HEK293 (cell line): ENCODE measurements around the gene ZBTB8A.

Experiments
- HOXA7 ChIP-seq: sonication (generic); formaldehyde crosslinking; IDR thresholded peaks from 2 replicates; pipeline ENCODE4 v1.8.1; 2022; ENCODE audit warnings: missing genetic modification reagents, borderline replicate concordance
- OSR2 ChIP-seq: fragments of 450-650 bp; formaldehyde crosslinking; IDR thresholded peaks from 2 replicates; pipeline ENCODE4 v1.5.1; 2016; ENCODE audit warnings: missing biosample characterization, missing genetic modification characterization
- PRDM1 ChIP-seq: fragments of 450-650 bp; formaldehyde crosslinking; IDR thresholded peaks from 2 replicates; pipeline ENCODE4; 2016; ENCODE audit warnings: missing biosample characterization, missing genetic modification characterization
- ZNF10 ChIP-seq: fragments of 450-650 bp; formaldehyde crosslinking; IDR thresholded peaks from 2 replicates; pipeline ENCODE4 v1.5.1; 2017; ENCODE audit warnings: missing biosample characterization, missing genetic modification characterization
- ZNF48 ChIP-seq: fragments of 450-650 bp; formaldehyde crosslinking; IDR thresholded peaks from 2 replicates; pipeline ENCODE4 v1.5.1; 2016; ENCODE audit warnings: missing biosample characterization, missing genetic modification characterization
- ZNF549 ChIP-seq: fragments of 450-650 bp; IDR thresholded peaks from 2 replicates; pipeline ENCODE4 v1.5.1; 2018; ENCODE audit warnings: missing biosample characterization, missing genetic modification characterization, mild to moderate bottlenecking, inconsistent platforms, moderate library complexity
- ZNF837 ChIP-seq: fragments of 450-650 bp; formaldehyde crosslinking; IDR thresholded peaks from 2 replicates; pipeline ENCODE4 v1.5.1; 2016; ENCODE audit warnings: missing biosample characterization, missing genetic modification characterization
- TF ChIP-seq, protein P1 (sequence below): fragments of 450-650 bp; formaldehyde crosslinking; IDR thresholded peaks from 2 replicates; pipeline ENCODE4 v1.5.1; 2017; ENCODE audit warnings: missing biosample characterization, missing genetic modification characterization
- TF ChIP-seq, protein P2 (sequence below): fragments of 450-650 bp; formaldehyde crosslinking; IDR thresholded peaks from 2 replicates; pipeline ENCODE4 v1.5.1; 2016; ENCODE audit warnings: missing biosample characterization, missing genetic modification characterization
- TF ChIP-seq, protein P3 (sequence below): fragments of 450-650 bp; formaldehyde crosslinking; IDR thresholded peaks from 2 replicates; pipeline ENCODE4 v1.5.1; 2016; ENCODE audit warnings: missing biosample characterization, missing genetic modification characterization
- TF ChIP-seq, protein P4 (sequence below): fragments of 450-650 bp; formaldehyde crosslinking; IDR thresholded peaks from 2 replicates; pipeline ENCODE4 v1.5.1; 2017; ENCODE audit warnings: missing biosample characterization, missing genetic modification characterization
- TF ChIP-seq, protein P5 (sequence below): fragments of 450-650 bp; formaldehyde crosslinking; IDR thresholded peaks from 2 replicates; pipeline ENCODE4 v1.5.1; 2016; ENCODE audit warnings: missing biosample characterization, missing genetic modification characterization, low read depth
- TF ChIP-seq, protein P6 (sequence below): fragments of 450-650 bp; formaldehyde crosslinking; optimal IDR thresholded peaks from 2 replicates; pipeline ENCODE3; 2016; ENCODE audit warnings: missing biosample characterization, mild to moderate bottlenecking, missing genetic modification characterization

DNA sequence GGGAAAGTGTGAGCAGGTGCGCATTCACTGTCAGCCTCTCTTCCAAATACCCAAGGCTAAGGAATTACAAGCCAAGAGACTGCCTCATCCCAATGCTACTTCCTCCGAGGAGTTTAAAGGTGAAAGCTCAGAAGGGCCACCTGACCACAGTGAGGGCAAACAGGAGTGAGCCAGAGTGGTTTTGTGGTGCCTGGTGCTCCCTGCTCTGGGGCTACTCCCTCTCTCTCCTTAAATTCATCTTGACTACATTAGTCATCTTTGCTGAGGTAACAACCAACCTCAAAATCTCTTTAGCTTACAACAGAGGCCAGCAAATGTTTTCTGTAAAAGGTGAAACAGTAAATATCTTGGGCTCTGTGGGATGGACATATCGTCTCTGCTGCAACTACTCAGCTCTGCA is 14.2 kb upstream of the ZBTB8A start:
- no peak for TF ChIP-seq ZNF549 (tag by site-specific recombination)
- TF ChIP-seq, protein P1, sequence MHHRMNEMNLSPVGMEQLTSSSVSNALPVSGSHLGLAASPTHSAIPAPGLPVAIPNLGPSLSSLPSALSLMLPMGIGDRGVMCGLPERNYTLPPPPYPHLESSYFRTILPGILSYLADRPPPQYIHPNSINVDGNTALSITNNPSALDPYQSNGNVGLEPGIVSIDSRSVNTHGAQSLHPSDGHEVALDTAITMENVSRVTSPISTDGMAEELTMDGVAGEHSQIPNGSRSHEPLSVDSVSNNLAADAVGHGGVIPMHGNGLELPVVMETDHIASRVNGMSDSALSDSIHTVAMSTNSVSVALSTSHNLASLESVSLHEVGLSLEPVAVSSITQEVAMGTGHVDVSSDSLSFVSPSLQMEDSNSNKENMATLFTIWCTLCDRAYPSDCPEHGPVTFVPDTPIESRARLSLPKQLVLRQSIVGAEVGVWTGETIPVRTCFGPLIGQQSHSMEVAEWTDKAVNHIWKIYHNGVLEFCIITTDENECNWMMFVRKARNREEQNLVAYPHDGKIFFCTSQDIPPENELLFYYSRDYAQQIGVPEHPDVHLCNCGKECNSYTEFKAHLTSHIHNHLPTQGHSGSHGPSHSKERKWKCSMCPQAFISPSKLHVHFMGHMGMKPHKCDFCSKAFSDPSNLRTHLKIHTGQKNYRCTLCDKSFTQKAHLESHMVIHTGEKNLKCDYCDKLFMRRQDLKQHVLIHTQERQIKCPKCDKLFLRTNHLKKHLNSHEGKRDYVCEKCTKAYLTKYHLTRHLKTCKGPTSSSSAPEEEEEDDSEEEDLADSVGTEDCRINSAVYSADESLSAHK (tag by site-specific recombination), result no peak
- TF ChIP-seq, protein P2, sequence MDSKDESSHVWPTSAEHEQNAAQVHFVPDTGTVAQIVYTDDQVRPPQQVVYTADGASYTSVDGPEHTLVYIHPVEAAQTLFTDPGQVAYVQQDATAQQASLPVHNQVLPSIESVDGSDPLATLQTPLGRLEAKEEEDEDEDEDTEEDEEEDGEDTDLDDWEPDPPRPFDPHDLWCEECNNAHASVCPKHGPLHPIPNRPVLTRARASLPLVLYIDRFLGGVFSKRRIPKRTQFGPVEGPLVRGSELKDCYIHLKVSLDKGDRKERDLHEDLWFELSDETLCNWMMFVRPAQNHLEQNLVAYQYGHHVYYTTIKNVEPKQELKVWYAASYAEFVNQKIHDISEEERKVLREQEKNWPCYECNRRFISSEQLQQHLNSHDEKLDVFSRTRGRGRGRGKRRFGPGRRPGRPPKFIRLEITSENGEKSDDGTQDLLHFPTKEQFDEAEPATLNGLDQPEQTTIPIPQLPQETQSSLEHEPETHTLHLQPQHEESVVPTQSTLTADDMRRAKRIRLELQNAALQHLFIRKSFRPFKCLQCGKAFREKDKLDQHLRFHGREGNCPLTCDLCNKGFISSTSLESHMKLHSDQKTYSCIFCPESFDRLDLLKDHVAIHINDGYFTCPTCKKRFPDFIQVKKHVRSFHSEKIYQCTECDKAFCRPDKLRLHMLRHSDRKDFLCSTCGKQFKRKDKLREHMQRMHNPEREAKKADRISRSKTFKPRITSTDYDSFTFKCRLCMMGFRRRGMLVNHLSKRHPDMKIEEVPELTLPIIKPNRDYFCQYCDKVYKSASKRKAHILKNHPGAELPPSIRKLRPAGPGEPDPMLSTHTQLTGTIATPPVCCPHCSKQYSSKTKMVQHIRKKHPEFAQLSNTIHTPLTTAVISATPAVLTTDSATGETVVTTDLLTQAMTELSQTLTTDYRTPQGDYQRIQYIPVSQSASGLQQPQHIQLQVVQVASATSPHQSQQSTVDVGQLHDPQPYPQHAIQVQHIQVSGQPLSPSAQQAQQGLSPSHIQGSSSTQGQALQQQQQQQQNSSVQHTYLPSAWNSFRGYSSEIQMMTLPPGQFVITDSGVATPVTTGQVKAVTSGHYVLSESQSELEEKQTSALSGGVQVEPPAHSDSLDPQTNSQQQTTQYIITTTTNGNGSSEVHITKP (tag by site-specific recombination), result no peak
- TF ChIP-seq, protein P3, sequence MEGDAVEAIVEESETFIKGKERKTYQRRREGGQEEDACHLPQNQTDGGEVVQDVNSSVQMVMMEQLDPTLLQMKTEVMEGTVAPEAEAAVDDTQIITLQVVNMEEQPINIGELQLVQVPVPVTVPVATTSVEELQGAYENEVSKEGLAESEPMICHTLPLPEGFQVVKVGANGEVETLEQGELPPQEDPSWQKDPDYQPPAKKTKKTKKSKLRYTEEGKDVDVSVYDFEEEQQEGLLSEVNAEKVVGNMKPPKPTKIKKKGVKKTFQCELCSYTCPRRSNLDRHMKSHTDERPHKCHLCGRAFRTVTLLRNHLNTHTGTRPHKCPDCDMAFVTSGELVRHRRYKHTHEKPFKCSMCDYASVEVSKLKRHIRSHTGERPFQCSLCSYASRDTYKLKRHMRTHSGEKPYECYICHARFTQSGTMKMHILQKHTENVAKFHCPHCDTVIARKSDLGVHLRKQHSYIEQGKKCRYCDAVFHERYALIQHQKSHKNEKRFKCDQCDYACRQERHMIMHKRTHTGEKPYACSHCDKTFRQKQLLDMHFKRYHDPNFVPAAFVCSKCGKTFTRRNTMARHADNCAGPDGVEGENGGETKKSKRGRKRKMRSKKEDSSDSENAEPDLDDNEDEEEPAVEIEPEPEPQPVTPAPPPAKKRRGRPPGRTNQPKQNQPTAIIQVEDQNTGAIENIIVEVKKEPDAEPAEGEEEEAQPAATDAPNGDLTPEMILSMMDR (tag by site-specific recombination), result no peak
- no peak for TF ChIP-seq PRDM1 (tag by site-specific recombination)
- TF ChIP-seq ZNF10 (tag by site-specific recombination), result no peak
- no peak for TF ChIP-seq HOXA7 (CRISPR knock-in tag)
- TF ChIP-seq, protein P4, sequence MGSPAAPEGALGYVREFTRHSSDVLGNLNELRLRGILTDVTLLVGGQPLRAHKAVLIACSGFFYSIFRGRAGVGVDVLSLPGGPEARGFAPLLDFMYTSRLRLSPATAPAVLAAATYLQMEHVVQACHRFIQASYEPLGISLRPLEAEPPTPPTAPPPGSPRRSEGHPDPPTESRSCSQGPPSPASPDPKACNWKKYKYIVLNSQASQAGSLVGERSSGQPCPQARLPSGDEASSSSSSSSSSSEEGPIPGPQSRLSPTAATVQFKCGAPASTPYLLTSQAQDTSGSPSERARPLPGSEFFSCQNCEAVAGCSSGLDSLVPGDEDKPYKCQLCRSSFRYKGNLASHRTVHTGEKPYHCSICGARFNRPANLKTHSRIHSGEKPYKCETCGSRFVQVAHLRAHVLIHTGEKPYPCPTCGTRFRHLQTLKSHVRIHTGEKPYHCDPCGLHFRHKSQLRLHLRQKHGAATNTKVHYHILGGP (tag by site-specific recombination), result no peak
- TF ChIP-seq, protein P5, sequence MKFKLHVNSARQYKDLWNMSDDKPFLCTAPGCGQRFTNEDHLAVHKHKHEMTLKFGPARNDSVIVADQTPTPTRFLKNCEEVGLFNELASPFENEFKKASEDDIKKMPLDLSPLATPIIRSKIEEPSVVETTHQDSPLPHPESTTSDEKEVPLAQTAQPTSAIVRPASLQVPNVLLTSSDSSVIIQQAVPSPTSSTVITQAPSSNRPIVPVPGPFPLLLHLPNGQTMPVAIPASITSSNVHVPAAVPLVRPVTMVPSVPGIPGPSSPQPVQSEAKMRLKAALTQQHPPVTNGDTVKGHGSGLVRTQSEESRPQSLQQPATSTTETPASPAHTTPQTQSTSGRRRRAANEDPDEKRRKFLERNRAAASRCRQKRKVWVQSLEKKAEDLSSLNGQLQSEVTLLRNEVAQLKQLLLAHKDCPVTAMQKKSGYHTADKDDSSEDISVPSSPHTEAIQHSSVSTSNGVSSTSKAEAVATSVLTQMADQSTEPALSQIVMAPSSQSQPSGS (tag by site-specific recombination), result no peak
- no peak for TF ChIP-seq ZNF48 (tag by site-specific recombination)
- no peak for TF ChIP-seq OSR2 (tag by site-specific recombination)
- no peak for TF ChIP-seq ZNF837
- TF ChIP-seq, protein P6, sequence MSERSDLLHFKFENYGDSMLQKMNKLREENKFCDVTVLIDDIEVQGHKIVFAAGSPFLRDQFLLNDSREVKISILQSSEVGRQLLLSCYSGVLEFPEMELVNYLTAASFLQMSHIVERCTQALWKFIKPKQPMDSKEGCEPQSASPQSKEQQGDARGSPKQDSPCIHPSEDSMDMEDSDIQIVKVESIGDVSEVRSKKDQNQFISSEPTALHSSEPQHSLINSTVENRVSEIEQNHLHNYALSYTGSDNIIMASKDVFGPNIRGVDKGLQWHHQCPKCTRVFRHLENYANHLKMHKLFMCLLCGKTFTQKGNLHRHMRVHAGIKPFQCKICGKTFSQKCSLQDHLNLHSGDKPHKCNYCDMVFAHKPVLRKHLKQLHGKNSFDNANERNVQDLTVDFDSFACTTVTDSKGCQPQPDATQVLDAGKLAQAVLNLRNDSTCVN (tag by site-specific recombination), result no peak
